Natural killer cell (primary cell): Measurements from ENCODE around the gene ATP9A. TPM values are rescaled to one million over a fixed set of nuclear protein-coding genes. Genes with fewer than 3 reads are reported as not detected.
"Not testable (repeated sequence)": the region's sequence is repeated elsewhere in the genome, so short reads cannot be mapped to it uniquely, and the experiment has no call there.

Experiments
- ATAC-seq, 3 donors: fragments of 150-1000 bp in 2 of 3; fragments of 200-7000 bp in 1 of 3; cut with Tn5 transposase; 1 replicate in 1 of 3; 2 replicates in 2 of 3; pipeline ENCODE4 v1.10.0; 2021; ENCODE audit warnings: mild to moderate bottlenecking in 2 of 3, moderate library complexity in 2 of 3
- DNase-seq, 2 donors: peaks; one replicate each; pipeline versions ENCODE4 v3.0.0 to v3.0.0-alpha.2; 2013 to 2021; ENCODE audit warnings: mixed read lengths in 1 of 2
- H3K27ac ChIP-seq: one replicate; pipeline ENCODE4 v1.5.1; 2013; ENCODE audit warnings: mild to moderate bottlenecking, low read length
- H3K27me3 ChIP-seq: one replicate; pipeline ENCODE4 v1.6.1; 2013; ENCODE audit warnings: low read length; ENCODE audit not compliant: control insufficient read depth, insufficient read depth
- H3K36me3 ChIP-seq: one replicate; pipeline ENCODE4 v1.6.1; 2013; ENCODE audit warnings: low read length; ENCODE audit not compliant: control insufficient read depth, insufficient read depth
- H3K4me1 ChIP-seq: one replicate; pipeline ENCODE4 v1.6.1; 2013; ENCODE audit warnings: low read length; ENCODE audit not compliant: control insufficient read depth, insufficient read depth
- H3K4me3 ChIP-seq: one replicate; pipeline ENCODE4 v1.5.1; 2013; ENCODE audit warnings: low read length
- H3K9me3 ChIP-seq: one replicate; pipeline ENCODE4 v1.6.1; 2013; ENCODE audit warnings: low read length; ENCODE audit not compliant: control insufficient read depth, insufficient read depth
- H3K27ac Mint-ChIP-seq, 2 donors: one replicate each; pipeline ENCODE4 v1.8.0; 2022; ENCODE audit warnings: mild to moderate bottlenecking in 2 of 2, mixed read lengths in 2 of 2, moderate library complexity in 1 of 2
- H3K27me3 Mint-ChIP-seq, 2 donors: one replicate each; pipeline ENCODE4 v1.8.0; 2022; ENCODE audit warnings: low read depth in 2 of 2, mixed read lengths in 2 of 2
- H3K36me3 Mint-ChIP-seq: one replicate; pipeline ENCODE4 v1.8.0; 2022; ENCODE audit warnings: mixed read lengths
- H3K4me1 Mint-ChIP-seq, 2 donors: one replicate each; pipeline ENCODE4 v1.8.0; 2022; ENCODE audit warnings: mixed read lengths in 2 of 2
- H3K4me3 Mint-ChIP-seq: one replicate; pipeline ENCODE4 v1.8.0; 2022; ENCODE audit warnings: mild to moderate bottlenecking, moderate library complexity, mixed read lengths
- H3K9me3 Mint-ChIP-seq, 2 donors: one replicate each; pipeline ENCODE4 v1.8.0; 2022; ENCODE audit warnings: mixed read lengths in 2 of 2
- CTCF ChIP-seq: fragments of 200-600 bp; IDR thresholded peaks from one replicate; pipeline ENCODE4 v1.8.0; 2022; ENCODE audit warnings: antibody characterized with exemption
- WGBS: methylation state at CpG from one replicate; pipeline ENCODE4 v1.1.7; 2013; ENCODE audit warnings: missing lambda C conversion rate; ENCODE audit not compliant: insufficient coverage; 5-methylcytosine and 5-hydroxymethylcytosine counted together
- intact Hi-C: fragments of 100-400 bp; cut with micrococcal nuclease; formaldehyde crosslinking; loops from one replicate; pipeline ENCODE4 v1.14.2; 2022
- total RNA-seq, 4 donors: library from RNA; stranded (reverse); fragments of 120-200 nt in 1 of 4; gene quantifications; one replicate each; pipeline versions ENCODE4 v1.2.3 to v1.2.4, GENCODE V29; 2013 to 2022

The ATP9A gene
- 10 to 100 TPM in 1 of 3 donors, 1 to 10 TPM in 2; 1.4 to 46.8 (median 1.9) TPM for total RNA-seq
- total RNA-seq (2013): 5.6 TPM

GRCh38 chr20:51767867-51768758 lies at the start of gene ATP9A:
Gene ATP9A (minus strand): TSS chr20:51768390. CDS start chr20:51768369, 21 bp downstream.
- Histone ChIP-seq H3K4me1 (peaks cover 37% of the 10 kb centered on the region), H3K27me3 (peaks cover 2% of the 10 kb centered on the region), H3K36me3 (no peaks in the 10 kb centered on the region), H3K9me3 (no peaks in the 10 kb centered on the region), H3K27ac (no peak within 1 kb of the TSS), H3K4me3 (peak within 1 kb of the TSS; percentile 55)
- no peak for TF ChIP-seq CTCF
- Mint-ChIP-seq H3K9me3 (no peaks in the 10 kb centered on the region), H3K27ac (peak within 1 kb of the TSS; percentile 64 to 67), H3K4me1 (peaks cover 19 to 28% of the 10 kb centered on the region in 2 donors), H3K4me3 (peak within 1 kb of the TSS; percentile 85), H3K27me3 (peaks cover 0 to 18% of the 10 kb centered on the region in 2 donors), H3K36me3 (no peaks in the 10 kb centered on the region)
- intact Hi-C loops: no loop called here
- WGBS: under 1% methylated on average over 119 of the region's 131 CpGs
- ATAC-seq (peak; percentile 18 to 36 (median 21)), DNase-seq (no peak)

DNA sequence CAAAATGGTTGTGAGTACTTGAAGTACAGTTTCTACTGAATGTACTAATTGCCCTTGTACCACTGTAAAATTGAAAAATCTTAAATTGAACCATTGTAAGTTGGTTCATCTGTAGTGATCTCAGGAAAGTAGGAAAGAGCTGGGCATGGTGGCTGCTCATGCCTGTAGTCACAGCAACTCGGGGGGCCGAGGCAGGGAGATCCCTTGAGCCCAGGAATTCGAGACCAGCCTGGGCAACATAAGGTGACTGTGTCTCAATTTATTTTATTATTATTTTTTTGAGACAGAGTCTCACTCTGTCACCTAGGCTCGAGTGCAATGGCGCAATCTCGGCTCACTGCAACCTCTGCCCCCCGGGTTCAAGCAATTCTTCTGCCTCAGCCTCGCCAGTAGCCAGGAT lies 48.7 kb upstream of the ATP9A start:
- not testable (repeated sequence) for ATAC-seq, H3K4me3 Mint-ChIP-seq
- WGBS: 93% methylated on average over 6 of the region's 8 CpGs

GRCh38 chr20:51815383-51816076 lies 47.3 kb upstream of the ATP9A start:
- 82% methylated on average over 5 of the region's 5 CpGs for WGBS
- no peaks in the 10 kb centered on the region for H3K9me3 ChIP-seq
- no peak overlapping the region for H3K27ac ChIP-seq
- no peak for ATAC-seq
- H3K27me3 ChIP-seq: no peaks in the 10 kb centered on the region
- no peak overlapping the region for H3K4me3 ChIP-seq
- TF ChIP-seq CTCF: no peak
- no peaks in the 10 kb centered on the region for H3K36me3 ChIP-seq
- no peak for DNase-seq
- H3K4me1 Mint-ChIP-seq: no peaks in the 10 kb centered on the region
- peaks cover 0 to 3% of the 10 kb centered on the region in 2 donors for H3K27me3 Mint-ChIP-seq
- H3K9me3 Mint-ChIP-seq: no peaks in the 10 kb centered on the region
- intact Hi-C loops: no loop called here
- H3K27ac Mint-ChIP-seq: no peak overlapping the region
- no peak overlapping the region for H3K4me3 Mint-ChIP-seq
- H3K4me1 ChIP-seq: no peaks in the 10 kb centered on the region
- no peaks in the 10 kb centered on the region for H3K36me3 Mint-ChIP-seq

More for the DNA sequence above, 48.7 kb upstream of the ATP9A start:
- intact Hi-C loops, H3K27me3 ChIP-seq, H3K4me1 ChIP-seq, H3K27me3 Mint-ChIP-seq, H3K27ac ChIP-seq, H3K4me3 ChIP-seq, H3K4me1 Mint-ChIP-seq, H3K36me3 ChIP-seq, H3K9me3 ChIP-seq, DNase-seq, H3K9me3 Mint-ChIP-seq, H3K36me3 Mint-ChIP-seq, H3K27ac Mint-ChIP-seq: not testable (repeated sequence)

GRCh38 chr20:51812861-51813260 lies 44.7 kb upstream of the ATP9A start:
- no peaks in the 10 kb centered on the region for H3K27me3 ChIP-seq
- Mint-ChIP-seq H3K4me3 (no peak overlapping the region), H3K27me3 (peaks cover 0 to 3% of the 10 kb centered on the region in 2 donors), H3K9me3 (no peaks in the 10 kb centered on the region), H3K36me3 (no peaks in the 10 kb centered on the region), H3K4me1 (no peaks in the 10 kb centered on the region), H3K27ac (no peak overlapping the region)
- no peaks in the 10 kb centered on the region for H3K4me1 ChIP-seq
- no peak for ATAC-seq
- H3K4me3 ChIP-seq: no peak overlapping the region
- no peak overlapping the region for H3K27ac ChIP-seq
- no peak for TF ChIP-seq CTCF
- no peaks in the 10 kb centered on the region for H3K36me3 ChIP-seq
- H3K9me3 ChIP-seq: no peaks in the 10 kb centered on the region
- intact Hi-C loops: no loop called here
- WGBS: 67% methylated on average over 4 of the region's 4 CpGs
- DNase-seq: no peak
